ENCODE data around the gene MAT1A. TPM values are rescaled to one million over a fixed set of nuclear protein-coding genes. Genes with fewer than 3 reads are reported as not detected.

MAT1A gene
- total and polyA plus RNA-seq, 2 of the 13 experiments (the other 11 are each of a cell fraction or from before 2014, with no cell fraction given): 57.1 to 76.9 TPM

DNA sequence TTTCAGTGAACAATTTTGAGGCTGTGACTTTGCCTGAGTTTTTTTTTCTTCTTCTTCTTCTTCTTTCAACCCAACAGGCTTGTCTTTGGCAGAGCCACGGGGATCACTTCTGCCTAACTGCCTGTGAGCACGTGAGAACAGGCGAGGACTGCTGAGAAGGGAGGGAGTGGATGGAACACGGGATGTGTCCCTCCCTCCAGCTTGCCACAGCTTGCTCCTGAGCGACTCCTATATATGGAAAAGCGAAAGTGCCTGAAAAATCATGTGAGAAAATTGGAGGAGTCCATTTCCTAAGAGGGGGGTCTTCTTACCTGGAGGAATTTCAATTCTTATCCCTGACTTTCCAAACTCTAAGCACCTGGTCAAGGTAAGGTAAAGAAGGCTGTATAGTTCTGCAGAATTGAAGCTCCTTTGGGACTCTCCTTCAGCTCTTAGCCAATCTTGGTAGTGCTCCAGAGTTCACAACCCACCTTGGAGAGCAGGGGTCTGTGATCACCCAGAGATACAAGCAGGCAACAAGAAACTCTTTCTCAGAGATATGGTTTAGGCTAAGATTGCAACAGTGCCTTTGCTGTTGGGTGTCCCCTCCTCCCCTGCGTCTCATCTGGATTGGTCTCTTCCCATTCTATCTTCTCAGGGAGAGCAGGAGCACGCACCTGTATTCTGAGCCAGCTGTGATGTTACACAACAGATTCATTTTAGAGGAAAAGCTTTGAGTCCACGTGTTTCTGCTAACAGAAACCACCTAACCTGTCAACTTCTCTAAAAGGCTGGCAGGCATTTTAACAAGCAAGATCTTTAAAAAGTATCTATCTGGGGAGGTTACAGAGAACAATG is at the start of gene MAT1A (continued):
- TF ChIP-seq, protein P1, sequence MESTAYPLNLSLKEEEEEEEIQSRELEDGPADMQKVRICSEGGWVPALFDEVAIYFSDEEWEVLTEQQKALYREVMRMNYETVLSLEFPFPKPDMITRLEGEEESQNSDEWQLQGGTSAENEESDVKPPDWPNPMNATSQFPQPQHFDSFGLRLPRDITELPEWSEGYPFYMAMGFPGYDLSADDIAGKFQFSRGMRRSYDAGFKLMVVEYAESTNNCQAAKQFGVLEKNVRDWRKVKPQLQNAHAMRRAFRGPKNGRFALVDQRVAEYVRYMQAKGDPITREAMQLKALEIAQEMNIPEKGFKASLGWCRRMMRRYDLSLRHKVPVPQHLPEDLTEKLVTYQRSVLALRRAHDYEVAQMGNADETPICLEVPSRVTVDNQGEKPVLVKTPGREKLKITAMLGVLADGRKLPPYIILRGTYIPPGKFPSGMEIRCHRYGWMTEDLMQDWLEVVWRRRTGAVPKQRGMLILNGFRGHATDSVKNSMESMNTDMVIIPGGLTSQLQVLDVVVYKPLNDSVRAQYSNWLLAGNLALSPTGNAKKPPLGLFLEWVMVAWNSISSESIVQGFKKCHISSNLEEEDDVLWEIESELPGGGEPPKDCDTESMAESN (CRISPR knock-in tag; conservative IDR thresholded peaks at IDR 0.05): no peak
- TF ChIP-seq XRCC5 (optimal IDR thresholded peaks at IDR 0.05; ENCODE audit: low read length) (peak; percentile 73), RAD21 (CRISPR knock-in tag; IDR thresholded peaks at IDR 0.05) (0 out of 2 replicates have a peak, but pooled peaks have one; percentile 8), GATA4 (IDR thresholded peaks at IDR 0.05; ENCODE audit: borderline replicate concordance, low read depth) (no peak; the same call in 1 of the 2 replicates), PHF8 (CRISPR knock-in tag; IDR thresholded peaks at IDR 0.05) (peak; percentile 31; the same call in 1 of the 2 replicates), IRX3 (CRISPR knock-in tag; IDR thresholded peaks at IDR 0.05; ENCODE audit: borderline replicate concordance, low read depth) (no peak; the same call in 1 of the 2 replicates)
- TF ChIP-seq, protein P2, sequence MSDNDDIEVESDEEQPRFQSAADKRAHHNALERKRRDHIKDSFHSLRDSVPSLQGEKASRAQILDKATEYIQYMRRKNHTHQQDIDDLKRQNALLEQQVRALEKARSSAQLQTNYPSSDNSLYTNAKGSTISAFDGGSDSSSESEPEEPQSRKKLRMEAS (IDR thresholded peaks at IDR 0.05): peak; percentile 95
- TF ChIP-seq, protein P3, sequence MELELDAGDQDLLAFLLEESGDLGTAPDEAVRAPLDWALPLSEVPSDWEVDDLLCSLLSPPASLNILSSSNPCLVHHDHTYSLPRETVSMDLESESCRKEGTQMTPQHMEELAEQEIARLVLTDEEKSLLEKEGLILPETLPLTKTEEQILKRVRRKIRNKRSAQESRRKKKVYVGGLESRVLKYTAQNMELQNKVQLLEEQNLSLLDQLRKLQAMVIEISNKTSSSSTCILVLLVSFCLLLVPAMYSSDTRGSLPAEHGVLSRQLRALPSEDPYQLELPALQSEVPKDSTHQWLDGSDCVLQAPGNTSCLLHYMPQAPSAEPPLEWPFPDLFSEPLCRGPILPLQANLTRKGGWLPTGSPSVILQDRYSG (CRISPR knock-in tag; IDR thresholded peaks at IDR 0.05): no peak
- TF ChIP-seq, protein P4, sequence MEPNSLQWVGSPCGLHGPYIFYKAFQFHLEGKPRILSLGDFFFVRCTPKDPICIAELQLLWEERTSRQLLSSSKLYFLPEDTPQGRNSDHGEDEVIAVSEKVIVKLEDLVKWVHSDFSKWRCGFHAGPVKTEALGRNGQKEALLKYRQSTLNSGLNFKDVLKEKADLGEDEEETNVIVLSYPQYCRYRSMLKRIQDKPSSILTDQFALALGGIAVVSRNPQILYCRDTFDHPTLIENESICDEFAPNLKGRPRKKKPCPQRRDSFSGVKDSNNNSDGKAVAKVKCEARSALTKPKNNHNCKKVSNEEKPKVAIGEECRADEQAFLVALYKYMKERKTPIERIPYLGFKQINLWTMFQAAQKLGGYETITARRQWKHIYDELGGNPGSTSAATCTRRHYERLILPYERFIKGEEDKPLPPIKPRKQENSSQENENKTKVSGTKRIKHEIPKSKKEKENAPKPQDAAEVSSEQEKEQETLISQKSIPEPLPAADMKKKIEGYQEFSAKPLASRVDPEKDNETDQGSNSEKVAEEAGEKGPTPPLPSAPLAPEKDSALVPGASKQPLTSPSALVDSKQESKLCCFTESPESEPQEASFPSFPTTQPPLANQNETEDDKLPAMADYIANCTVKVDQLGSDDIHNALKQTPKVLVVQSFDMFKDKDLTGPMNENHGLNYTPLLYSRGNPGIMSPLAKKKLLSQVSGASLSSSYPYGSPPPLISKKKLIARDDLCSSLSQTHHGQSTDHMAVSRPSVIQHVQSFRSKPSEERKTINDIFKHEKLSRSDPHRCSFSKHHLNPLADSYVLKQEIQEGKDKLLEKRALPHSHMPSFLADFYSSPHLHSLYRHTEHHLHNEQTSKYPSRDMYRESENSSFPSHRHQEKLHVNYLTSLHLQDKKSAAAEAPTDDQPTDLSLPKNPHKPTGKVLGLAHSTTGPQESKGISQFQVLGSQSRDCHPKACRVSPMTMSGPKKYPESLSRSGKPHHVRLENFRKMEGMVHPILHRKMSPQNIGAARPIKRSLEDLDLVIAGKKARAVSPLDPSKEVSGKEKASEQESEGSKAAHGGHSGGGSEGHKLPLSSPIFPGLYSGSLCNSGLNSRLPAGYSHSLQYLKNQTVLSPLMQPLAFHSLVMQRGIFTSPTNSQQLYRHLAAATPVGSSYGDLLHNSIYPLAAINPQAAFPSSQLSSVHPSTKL (CRISPR knock-in tag; IDR thresholded peaks at IDR 0.05): peak; percentile 60
- TF ChIP-seq, protein P5, sequence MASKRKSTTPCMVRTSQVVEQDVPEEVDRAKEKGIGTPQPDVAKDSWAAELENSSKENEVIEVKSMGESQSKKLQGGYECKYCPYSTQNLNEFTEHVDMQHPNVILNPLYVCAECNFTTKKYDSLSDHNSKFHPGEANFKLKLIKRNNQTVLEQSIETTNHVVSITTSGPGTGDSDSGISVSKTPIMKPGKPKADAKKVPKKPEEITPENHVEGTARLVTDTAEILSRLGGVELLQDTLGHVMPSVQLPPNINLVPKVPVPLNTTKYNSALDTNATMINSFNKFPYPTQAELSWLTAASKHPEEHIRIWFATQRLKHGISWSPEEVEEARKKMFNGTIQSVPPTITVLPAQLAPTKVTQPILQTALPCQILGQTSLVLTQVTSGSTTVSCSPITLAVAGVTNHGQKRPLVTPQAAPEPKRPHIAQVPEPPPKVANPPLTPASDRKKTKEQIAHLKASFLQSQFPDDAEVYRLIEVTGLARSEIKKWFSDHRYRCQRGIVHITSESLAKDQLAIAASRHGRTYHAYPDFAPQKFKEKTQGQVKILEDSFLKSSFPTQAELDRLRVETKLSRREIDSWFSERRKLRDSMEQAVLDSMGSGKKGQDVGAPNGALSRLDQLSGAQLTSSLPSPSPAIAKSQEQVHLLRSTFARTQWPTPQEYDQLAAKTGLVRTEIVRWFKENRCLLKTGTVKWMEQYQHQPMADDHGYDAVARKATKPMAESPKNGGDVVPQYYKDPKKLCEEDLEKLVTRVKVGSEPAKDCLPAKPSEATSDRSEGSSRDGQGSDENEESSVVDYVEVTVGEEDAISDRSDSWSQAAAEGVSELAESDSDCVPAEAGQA (IDR thresholded peaks at IDR 0.05; ENCODE audit: low read depth): no peak
- TF ChIP-seq, protein P5 (CRISPR knock-in tag; IDR thresholded peaks at IDR 0.05; ENCODE audit: borderline replicate concordance): no peak

All from HepG2 (cell line).